ENCODE results near the gene SLC51B.
"Not testable (repeated sequence)": the region's sequence is repeated elsewhere in the genome, so short reads cannot be mapped to it uniquely, and the experiment has no call there.

The SLC51B gene

GRCh38 chr15:65067317-65067644, 22.1 kb downstream of the SLC51B start:
- no peak for DNase-seq

- no peak for DNase-seq
Measured at GRCh38 chr15:65067645-65068402, 22.6 kb downstream of the SLC51B start, which contains the start of gene RASL12. Gene RASL12 (minus strand): TSS chr15:65067991. CDS start chr15:65067835, 156 bp downstream.

- DNase-seq: no peak
Measured at GRCh38 chr15:65068403-65068788, 23.2 kb downstream of the SLC51B start.

DNA sequence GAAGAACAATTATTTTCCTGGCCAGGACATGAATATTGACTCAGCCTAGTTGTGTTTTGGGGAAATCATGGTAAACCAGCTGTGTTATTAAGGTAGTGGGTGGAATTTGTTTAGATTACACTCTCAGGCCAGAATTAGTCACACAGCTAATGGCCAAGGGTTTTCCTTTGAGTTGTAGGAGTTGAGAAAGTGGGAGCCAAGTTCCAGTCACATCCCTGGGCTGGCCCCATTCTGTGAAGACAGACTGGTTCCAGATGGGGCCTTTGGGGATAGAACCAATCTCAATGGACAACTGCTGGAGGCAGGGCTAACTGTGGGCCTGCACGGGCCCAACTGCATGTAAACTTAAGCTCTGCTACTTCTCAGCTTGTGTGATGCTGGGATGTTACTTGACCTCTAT, 24.0 kb downstream of the SLC51B start:
- no peak for DNase-seq

- DNase-seq: no peak
Measured at GRCh38 chr15:65069779-65070546, 24.8 kb downstream of the SLC51B start.

- DNase-seq: no peak
Measured at GRCh38 chr15:65071381-65071811, 26.2 kb downstream of the SLC51B start.

DNA sequence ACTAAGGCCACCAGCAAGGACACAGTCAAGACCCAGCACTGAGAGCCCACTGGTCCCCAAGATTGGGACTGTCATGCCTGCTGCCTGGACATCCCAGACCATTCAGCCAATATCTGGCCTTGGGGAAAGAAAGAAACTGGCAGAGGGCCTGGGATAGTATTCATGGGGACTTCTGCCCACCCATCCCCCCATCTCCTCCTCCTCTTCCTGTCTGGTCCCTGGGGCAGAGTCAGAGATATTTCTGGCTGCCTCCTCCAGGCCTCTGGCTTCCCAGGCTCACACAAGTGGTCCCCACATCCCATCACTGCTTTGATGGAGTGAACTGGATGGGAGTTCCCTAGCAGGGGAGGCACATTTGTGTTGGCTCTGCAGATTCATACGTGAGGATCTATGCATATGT, 26.8 kb downstream of the SLC51B start:
- DNase-seq: no peak

DNA sequence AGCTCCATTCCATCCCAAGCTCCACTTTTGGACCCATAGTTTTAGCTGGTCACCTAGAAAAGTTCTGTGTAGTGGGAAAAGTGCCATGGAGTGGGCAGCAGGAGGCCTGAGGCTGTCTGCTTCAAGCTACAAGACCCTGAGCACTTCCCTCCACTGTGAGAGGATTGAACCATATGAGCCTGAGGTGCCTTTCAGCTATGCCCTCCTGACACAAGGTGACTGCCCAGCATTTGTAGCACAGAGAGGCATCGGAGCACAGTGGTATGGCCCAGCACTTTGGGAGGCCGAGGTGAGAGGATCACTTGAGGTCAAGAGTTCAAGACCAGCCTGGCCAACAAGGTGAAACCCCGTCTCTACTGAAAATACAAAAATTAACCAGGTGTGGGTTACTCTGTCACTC, 27.4 kb downstream of the SLC51B start:
- DNase-seq: no peak

GRCh38 chr15:65074946-65075345, 29.8 kb downstream of the SLC51B start:
- not testable (repeated sequence) for DNase-seq

DNA sequence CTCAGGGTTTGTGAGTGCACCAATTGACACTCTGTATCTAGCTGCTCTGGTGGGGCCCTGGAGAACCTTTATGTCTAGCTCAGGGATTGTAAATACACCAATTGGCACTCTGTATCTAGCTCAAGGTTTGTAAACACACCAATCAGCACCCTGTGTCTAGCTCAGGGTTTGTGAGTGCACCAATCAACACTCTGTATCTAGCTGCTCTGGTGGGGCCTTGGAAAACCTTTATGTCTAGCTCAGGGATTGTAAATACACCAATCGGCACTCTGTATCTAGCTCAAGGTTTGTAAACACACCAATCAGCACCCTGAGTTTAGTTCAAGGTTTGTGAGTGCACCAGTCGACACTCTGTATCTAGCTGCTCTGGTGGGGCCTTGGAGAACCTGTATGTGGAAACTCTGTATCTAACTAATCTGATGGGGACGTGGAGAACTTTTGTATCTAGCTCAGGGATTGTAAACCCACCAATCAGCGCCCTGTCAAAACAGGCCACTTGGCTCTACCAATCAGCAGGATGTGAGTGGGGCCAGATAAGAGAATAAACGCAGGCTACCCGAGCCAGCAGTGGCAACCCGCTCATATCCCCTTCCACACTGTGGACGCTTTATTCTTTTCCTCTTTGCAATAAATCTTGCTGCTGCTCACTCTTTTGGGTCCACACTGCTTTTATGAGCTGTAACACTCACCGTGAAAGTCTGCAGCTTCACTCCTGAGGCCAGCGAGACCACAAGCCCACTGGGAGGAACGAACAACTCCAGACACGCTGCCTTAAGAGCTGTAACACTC, 30.6 kb downstream of the SLC51B start:
- DNase-seq: not testable (repeated sequence)

GRCh38 chr15:65076486-65077290, 31.5 kb downstream of the SLC51B start, which contains the start of gene KBTBD13:
Gene KBTBD13 (plus strand): TSS chr15:65076746. CDS start chr15:65076816, 70 bp downstream.
- DNase-seq: no peak

- DNase-seq: no peak
Measured at GRCh38 chr15:65077291-65077980, 32.2 kb downstream of the SLC51B start.

DNA sequence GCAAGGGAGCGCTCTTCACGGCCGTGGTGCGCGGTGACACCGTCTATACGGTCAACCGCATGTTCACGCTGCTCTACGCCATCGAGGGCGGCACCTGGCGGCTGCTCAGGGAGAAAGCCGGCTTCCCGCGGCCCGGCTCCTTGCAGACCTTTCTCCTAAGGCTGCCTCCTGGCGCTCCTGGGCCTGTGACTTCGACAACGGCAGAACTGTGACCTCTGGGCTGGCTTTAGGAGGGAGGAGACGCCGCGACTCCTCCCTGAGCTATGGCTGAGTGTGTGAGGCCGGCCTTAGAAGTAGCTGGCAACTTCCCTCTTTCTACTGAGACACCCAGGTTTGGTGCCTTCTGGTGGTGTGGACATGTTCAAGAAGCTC, 32.8 kb downstream of the SLC51B start:
- DNase-seq: no peak

DNA sequence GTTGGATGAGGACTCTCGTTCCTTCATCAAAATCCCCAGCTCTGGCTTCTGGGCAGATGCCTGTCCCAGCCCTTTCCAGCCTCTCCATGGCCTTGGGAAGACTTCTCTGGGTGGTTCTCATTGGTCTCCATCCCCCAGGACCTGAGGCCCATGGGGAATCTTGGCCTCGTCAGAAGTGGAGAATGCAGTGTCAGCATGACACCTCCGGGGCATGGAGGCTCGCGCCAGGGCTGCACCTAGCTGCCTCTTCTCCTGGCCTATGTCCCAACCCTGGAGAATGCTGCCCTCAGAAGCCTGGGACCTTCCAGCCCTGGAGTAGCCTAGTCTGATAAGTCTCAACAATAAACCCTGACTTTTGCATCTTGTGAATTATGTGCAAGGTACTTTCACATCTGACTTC, 34.4 kb downstream of the SLC51B start:
- no peak for DNase-seq

DNA sequence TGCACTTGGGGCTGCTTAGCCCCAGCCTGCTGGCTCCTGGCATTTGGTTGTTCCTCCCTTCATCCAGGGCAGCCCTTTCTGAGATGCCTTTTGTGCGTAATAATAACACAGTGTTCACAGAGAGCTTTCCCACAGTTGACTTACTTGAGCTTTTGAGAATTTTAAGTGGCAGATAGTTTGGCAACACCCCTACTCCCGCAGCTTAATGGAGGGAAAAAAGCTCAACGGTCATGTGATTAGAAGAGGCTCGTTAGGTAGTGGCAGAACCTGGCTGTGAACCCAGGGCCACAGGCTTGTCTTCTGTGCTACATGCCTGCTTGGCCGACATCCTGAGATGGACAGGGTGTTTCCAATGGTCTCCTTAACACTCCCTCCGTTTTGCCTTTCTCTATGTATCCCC, 36.1 kb downstream of the SLC51B start:
- no peak for DNase-seq

- DNase-seq: no peak
Measured at GRCh38 chr15:65081758-65082157, 36.6 kb downstream of the SLC51B start.

- DNase-seq: no peak
Measured at GRCh38 chr15:65082303-65082953, 37.2 kb downstream of the SLC51B start.

- DNase-seq: no peak
Measured at GRCh38 chr15:65083262-65083701, 38.1 kb downstream of the SLC51B start.

DNA sequence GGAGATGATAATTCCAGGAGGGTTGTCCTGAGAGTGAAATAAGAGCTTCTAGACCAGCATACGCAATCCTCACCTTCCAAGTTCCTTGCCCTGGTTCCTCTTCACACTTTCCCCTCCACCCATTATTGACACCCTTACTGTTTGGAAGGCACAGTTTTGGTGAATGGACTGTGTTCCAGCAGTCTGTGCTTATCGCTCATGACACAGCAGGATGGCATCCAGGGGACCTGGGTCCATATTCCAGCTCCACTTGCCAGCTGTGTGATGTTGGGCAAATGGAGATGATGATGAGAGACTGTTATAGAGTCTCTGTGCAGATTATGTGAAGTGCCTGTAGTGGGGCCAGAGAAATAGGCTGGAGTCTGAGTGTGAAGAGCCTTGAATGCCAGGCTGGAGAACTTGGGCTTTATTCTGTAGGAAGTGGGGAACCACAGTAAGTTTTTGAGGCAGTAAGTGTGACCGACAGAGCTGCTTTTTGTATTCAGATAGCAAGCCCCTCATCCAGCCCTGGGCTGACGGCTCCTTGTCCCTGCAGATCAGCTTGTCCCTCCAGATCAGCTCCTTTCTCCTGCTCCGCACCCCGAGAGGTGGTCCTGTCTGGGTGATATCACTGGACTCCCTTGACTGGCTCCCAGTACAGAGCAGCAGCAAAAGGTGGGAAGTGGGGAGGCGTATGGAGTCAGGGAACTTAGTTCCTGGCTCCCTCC, 39.5 kb downstream of the SLC51B start:
- no peak for DNase-seq

DNA sequence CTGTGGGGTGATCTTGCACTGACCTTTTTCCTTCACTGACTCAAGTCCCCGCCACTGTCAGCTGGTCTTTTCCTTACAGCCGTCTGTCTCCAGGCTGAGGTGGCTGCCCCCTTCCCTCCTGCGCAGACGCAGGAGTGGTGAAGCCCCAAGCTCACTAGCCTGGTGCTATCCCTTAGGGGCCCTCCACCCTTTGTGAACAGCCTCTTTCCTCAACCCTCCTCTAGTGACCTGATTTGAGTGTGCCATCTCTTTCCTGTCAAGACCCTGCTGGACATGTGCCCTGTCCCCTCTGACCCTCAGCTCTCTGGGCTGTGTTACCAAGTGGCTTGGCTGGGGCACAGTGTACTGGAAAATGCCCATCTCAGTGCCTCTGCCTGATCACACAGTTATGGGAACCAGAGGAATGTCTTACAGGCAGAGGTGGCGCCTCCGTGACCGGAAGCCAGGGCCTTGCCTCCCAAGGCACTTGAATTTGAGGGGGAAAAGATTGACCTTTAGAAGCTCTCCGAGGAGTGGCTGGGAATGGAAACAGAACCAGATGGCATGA, 40.1 kb downstream of the SLC51B start:
- DNase-seq: no peak

Data from NCI-H1105 (cell line).